OCI-LY7 (cell line): ENCODE data around the gene CHPF2. TPM values are rescaled to one million over a fixed set of nuclear protein-coding genes. Genes with fewer than 3 reads are reported as not detected.

Experiments used
- BruUV-seq: library from RNA; stranded (reverse); fragments of 400-500 nt; replicated peaks from 2 replicates; lab custom pipeline; 2021; lab: Mats Ljungman, UMichigan
- CTCF ChIA-PET: fragments of 300-600 bp; sonication (Branson Sonifier 250); formaldehyde crosslinking; loops from one replicate; lab custom pipeline; 2022; ENCODE audit warnings: antibody characterized with exemption; ENCODE audit not compliant: unreplicated experiment; lab: Charles Lee
- POLR2A ChIA-PET: fragments of 300-600 bp; sonication (Branson Sonifier 250); formaldehyde crosslinking; loops from one replicate; lab custom pipeline; 2022; ENCODE audit warnings: antibody characterized with exemption; lab: Charles Lee
- DNase-seq: peaks from one replicate; pipeline ENCODE4 v3.0.0-alpha.2; 2015; ENCODE audit warnings: low spot score
- H2AFZ ChIP-seq: fragments of 200-600 bp; sonication (generic), shearing (Covaris generic); 2 replicates; pipeline ENCODE4 v1.6.1; 2014; ENCODE audit warnings: mild to moderate bottlenecking, antibody characterized with exemption, low read length, moderate library complexity
- H3K27ac ChIP-seq: fragments of 200-600 bp; sonication (generic); 2 replicates; pipeline ENCODE4 v1.5.1; 2014; ENCODE audit warnings: mixed run types, low read depth, mild to moderate bottlenecking, moderate library complexity, low read length, inconsistent platforms; ENCODE audit not compliant: poor library complexity, severe bottlenecking
- H3K36me3 ChIP-seq: fragments of 200-600 bp; sonication (generic); 2 replicates; pipeline ENCODE4 v1.6.1; 2014; ENCODE audit warnings: mild to moderate bottlenecking, antibody characterized with exemption, low read length, moderate library complexity, mixed read lengths; ENCODE audit not compliant: insufficient read depth
- H3K4me1 ChIP-seq: fragments of 200-600 bp; sonication (generic); 2 replicates; pipeline ENCODE4 v1.5.1; 2014; ENCODE audit warnings: mild to moderate bottlenecking, low read length; ENCODE audit not compliant: insufficient read depth, poor library complexity, severe bottlenecking
- H3K4me2 ChIP-seq: fragments of 200-600 bp; sonication (generic); 2 replicates; pipeline ENCODE4 v1.6.1; 2014; ENCODE audit warnings: mild to moderate bottlenecking, low read length
- H3K4me3 ChIP-seq: fragments of 200-600 bp; sonication (generic); 2 replicates; pipeline ENCODE4 v1.5.1; 2014; ENCODE audit warnings: mild to moderate bottlenecking, low read depth, low read length; ENCODE audit not compliant: poor library complexity, severe bottlenecking
- H3K79me2 ChIP-seq: fragments of 200-600 bp; sonication (generic); 2 replicates; pipeline ENCODE4 v1.6.1; 2016; ENCODE audit warnings: low read depth, mild to moderate bottlenecking, low read length, moderate library complexity, mixed read lengths; ENCODE audit not compliant: insufficient read depth
- H3K9me2 ChIP-seq: fragments of 200-600 bp; sonication (generic); 2 replicates; pipeline ENCODE4 v1.6.1; 2016; ENCODE audit warnings: mild to moderate bottlenecking, low read length, mixed read lengths; ENCODE audit not compliant: insufficient read depth
- H3K9me3 ChIP-seq: fragments of 200-600 bp; sonication (generic); 2 replicates; pipeline ENCODE4 v1.6.1; 2014; ENCODE audit warnings: mild to moderate bottlenecking, mixed run types, low read length, mixed read lengths
- H4K20me1 ChIP-seq: fragments of 200-600 bp; sonication (generic); 2 replicates; pipeline ENCODE4 v1.6.1; 2014; ENCODE audit warnings: mild to moderate bottlenecking, antibody characterized with exemption, low read length, moderate library complexity, mixed read lengths; ENCODE audit not compliant: insufficient read depth
- CTCF ChIP-seq: fragments of 200-600 bp; sonication (generic); conservative IDR thresholded peaks from 2 replicates; pipeline ENCODE4 v1.5.1; 2014; ENCODE audit warnings: mild to moderate bottlenecking, antibody characterized with exemption, low read length, moderate library complexity, mixed read lengths
- EZH2phosphoT487 ChIP-seq: fragments of 200-600 bp; sonication (generic); IDR thresholded peaks from 2 replicates; pipeline ENCODE4 v1.6.1; 2018; ENCODE audit warnings: low read depth, borderline replicate concordance, mild to moderate bottlenecking, mixed run types, antibody characterized with exemption, low read length, moderate library complexity, mixed read lengths
- intact Hi-C: fragments of 100-400 bp; cut with micrococcal nuclease; formaldehyde crosslinking; loops from one replicate; pipeline ENCODE4 v1.10.0; 2022; ENCODE audit not compliant: unreplicated experiment
- total RNA-seq, 2 experiments: library from RNA; depleted of rRNA in 1 of 2; stranded (reverse); fragments of >200 nt in 1 of 2; shearing (Covaris generic) in 1 of 2; gene quantifications; 2 replicates each; pipeline ENCODE4 v1.2.3, GENCODE V29; 2014 to 2022

The CHPF2 gene
- total RNA-seq, 2 experiments from 2014 or later, result 27.0 to 29.8 TPM

GRCh38 chr7:151264615-151265014 is 32.3 kb downstream of the CHPF2 start:
- Histone ChIP-seq H2AFZ (no peak overlapping the region), H3K4me2 (no peak overlapping the region), H3K9me2 (no peaks in the 10 kb centered on the region), H4K20me1 (no peaks in the 10 kb centered on the region), H3K27ac (no peak overlapping the region), H3K4me1 (no peaks in the 10 kb centered on the region), H3K4me3 (no peak overlapping the region), H3K9me3 (no peaks in the 10 kb centered on the region), H3K79me2 (no peaks in the 10 kb centered on the region), H3K36me3 (no peaks in the 10 kb centered on the region)
- intact Hi-C loops, result no loop called here
- no TSS peak for BruUV-seq
- ChIA-PET CTCF (no interaction called here), POLR2A (no interaction called here)
- TF ChIP-seq EZH2phosphoT487, result no peak
- TF ChIP-seq CTCF, result no peak
- no peak for DNase-seq

- ChIA-PET POLR2A (no interaction called here), CTCF (no interaction called here)
Measured at GRCh38 chr7:151265351-151265931, 33.2 kb downstream of the CHPF2 start.

More at GRCh38 chr7:151265351-151265931, 33.2 kb downstream of the CHPF2 start:
- no peak for TF ChIP-seq EZH2phosphoT487
- TF ChIP-seq CTCF, result no peak
- H3K27ac ChIP-seq, result no peak overlapping the region
- intact Hi-C loops, result no loop called here
- H4K20me1 ChIP-seq, result no peaks in the 10 kb centered on the region
- no peak overlapping the region for H3K4me2 ChIP-seq
- DNase-seq, result no peak
- no TSS peak for BruUV-seq
- no peak overlapping the region for H2AFZ ChIP-seq
- no peaks in the 10 kb centered on the region for H3K9me3 ChIP-seq
- no peak overlapping the region for H3K4me3 ChIP-seq
- no peaks in the 10 kb centered on the region for H3K4me1 ChIP-seq
- no peaks in the 10 kb centered on the region for H3K36me3 ChIP-seq
- H3K9me2 ChIP-seq, result no peaks in the 10 kb centered on the region
- H3K79me2 ChIP-seq, result no peaks in the 10 kb centered on the region
